Posterior vena cava (tissue), 2 donors: ENCODE data around the gene FHIT. TPM values are rescaled to one million over a fixed set of nuclear protein-coding genes. Genes with fewer than 3 reads are reported as not detected.

Experiments used
- DNase-seq: peaks from one replicate; pipeline ENCODE4 v3.0.0-alpha.2; 2020; ENCODE audit warnings: low spot score
- intact Hi-C, 2 donors: fragments of 100-400 bp; cut with DNase I; formaldehyde crosslinking; loops; one replicate each; pipeline versions ENCODE4 v1.14.1 to v1.14.2; 2022 to 2023
- total RNA-seq, 2 donors: library from RNA; stranded (reverse); fragmentation: NEBNext Ultra II Directional; extraction: Animal tissue kit (Norgen Biotek cat#: 25700); gene quantifications; one replicate each; pipeline ENCODE4 v1.2.1, GENCODE V29; 2021
- donor health status: DM: yes; HTN: yes; CAD: no.
- donor health status: DM: yes; HTN: yes; CAD: no.

FHIT gene
- total RNA-seq, 2 donors from 2014 or later: 6.0 to 9.2 TPM

DNA sequence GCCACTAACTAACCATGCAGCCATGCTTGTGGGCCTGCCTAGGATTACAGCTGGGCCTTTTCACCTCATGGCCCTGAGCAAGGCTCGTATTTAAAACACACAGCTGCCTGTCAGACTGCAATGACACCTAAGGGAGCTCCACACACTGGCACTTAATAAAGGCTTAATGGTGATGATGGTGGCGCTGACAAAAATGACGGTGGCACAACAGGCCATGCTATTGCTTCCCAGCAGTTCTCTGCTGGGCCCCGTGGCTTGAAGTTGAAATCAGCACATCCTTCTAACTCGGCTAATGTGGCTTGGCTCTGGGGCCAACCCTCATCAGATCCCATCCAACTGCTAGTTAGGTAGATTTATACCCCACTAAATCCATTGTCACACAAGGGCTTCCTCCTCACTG is 112.9 kb downstream of the FHIT start:
- intact Hi-C loops: no loop called here
- no peak for DNase-seq

DNA sequence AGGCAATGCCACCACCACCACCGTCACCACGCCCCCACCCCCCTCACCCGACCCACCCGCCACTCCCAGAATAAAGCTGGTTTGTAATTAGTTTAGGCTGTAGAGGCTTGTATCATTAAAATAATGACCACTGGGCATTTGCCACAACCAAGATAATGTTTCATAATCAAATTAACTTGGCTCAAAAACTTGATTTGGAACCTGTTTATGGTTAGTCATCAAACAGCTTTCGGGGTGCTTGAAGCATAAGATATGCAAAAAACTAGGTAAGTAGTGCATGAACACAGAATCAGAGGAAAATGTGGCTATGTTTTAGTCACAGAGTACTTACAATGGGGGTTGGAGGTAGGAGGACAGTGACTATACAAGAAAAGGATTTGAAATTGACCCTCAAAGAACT is 115.1 kb downstream of the FHIT start:
- intact Hi-C loops: no loop called here
- no peak for DNase-seq

DNA sequence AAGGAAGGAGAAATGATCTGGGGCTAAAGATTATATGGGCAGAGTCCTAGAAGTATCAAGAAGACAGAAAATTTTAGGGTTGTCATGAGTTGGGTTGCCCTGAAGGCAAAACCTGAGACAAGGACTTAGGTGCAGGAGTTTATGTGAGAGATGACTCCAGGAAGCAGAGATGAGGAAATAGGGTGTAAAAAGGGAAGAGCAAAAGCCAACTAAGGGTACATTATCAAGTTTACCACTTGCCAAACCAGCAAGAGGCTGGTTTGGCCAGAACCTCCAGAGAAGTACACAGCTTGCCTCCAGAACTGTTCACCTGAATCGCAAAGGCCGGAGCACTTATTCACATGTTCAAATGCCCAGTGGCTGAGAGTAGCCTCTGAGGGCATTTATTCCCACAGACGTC is 116.7 kb downstream of the FHIT start:
- intact Hi-C loops: no loop called here
- DNase-seq: no peak

DNA sequence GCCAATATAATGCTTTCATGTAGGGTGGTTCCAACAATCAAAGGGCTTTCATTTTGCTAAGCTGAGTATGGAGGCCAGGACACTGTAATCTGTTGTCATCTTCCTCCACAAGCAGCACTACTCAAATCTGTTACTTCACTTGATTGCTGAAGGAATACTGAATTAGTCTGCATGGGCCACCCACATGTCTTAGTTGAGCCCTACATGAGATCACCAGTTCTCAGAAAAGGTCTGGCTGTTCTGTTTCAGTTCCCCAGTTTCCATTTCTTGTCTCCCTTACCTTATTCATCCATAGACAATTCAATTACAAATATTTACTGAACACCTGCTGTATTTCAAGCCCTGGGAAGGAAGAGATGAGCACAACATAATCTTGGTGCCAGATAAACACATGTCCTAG is 119.2 kb downstream of the FHIT start:
- DNase-seq: no peak
- intact Hi-C loops: no loop called here

DNA sequence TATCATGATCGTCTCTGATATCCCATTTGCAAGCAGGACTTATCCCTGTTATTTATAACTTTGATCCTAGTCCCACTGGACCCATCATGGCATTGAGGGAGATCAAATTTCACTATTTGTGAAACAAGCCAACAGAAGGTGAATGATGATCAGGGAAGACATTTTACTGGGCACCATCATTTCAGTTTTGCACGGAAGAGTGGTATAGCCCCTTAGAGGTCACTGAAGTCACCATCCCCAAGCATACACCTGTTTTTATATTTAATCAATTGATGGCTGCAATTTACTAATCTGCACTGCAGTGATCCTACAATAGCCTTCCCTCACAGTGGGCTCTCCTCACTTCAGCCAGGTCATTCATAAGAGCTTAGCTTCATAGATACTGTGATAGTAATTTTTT is 132.4 kb downstream of the FHIT start:
- intact Hi-C loops: no loop called here
- DNase-seq: no peak

DNA sequence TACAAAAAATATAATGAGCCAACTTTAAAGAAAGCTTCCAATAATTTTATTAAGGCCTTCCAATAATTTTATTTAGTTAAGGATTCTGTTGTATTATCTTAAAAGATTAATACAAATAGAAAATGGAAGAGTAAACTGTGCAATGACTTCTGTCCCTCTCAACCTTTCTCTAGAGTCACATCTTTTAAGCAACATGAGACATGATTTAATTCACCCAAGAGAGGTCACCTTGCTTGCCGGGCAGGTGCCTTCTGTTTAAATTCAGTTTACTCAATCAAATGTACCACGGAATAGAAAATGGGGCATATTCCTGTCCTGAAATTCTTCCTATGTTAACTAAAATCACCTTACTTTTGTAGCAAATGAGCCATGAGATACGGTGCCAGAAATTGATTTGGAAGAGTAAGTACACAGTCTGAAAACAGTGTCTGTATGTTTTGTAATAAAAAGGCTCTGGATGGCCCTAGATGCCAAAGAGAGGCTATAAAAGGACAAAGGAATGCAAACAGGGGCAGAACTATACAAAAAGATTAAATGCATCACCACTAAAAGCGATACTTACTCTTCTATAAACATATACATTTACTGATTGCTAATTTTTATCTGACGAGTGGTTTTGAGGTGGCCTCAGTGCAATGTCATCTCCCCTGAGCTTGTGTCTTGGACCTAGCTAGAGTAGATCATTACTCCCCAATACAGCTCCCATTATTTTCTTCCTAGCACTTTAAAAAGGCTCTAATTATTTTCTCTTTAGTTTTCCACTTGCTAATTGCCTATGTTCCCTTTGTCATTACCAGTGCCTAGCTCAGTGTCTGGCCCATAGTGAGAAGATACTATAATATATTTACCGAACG is 134.0 kb downstream of the FHIT start:
- intact Hi-C loops: no loop called here
- DNase-seq: no peak

DNA sequence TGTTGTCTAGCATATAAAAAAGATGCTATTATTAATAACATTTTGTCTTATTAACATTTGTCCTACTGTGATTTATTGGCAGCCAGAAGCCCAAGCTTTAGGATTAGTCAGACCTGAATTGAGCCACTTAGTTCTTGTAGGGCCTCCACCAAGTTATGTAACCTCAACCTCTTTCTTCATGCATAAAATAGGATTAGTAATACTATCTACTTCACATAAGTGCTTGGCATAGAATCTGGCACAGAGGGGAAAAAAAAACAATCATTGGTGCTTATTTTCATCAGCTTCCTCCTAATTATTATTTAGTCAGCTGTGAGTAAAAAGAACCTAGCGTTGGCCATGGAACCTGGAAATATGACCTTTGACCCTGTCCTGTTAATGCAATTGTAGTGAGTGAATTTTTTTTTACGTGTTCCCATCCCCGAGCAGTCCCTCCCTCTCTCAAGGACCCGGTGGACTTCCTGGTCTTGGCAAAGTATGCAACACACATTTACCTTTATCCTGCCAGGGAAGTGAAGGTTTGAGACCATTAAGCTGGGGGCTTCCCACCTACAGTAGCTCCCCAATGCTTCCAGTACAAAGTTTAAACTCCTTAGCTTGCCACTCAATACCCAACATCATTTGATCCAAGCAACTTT is 136.8 kb downstream of the FHIT start:
- intact Hi-C loops: no loop called here
- no peak for DNase-seq

DNA sequence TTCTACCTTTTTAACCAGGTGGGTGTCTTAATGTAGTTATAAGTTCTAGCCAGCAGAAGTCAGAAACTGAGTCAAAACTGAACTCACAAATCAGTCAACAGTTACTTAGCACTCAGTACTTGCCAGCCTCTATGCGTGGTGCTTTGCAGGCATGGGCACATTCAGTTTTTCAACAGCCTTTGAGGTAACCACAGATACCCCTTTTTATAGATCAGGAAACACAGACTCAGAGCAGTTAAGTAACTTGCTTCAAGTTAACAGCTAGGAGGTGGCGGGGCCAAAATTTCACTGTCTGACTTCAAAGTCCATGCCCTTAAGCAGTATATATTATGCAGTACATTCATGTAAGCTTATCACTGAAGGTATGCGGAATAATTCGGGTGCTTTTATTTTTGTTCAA is 139.4 kb downstream of the FHIT start:
- DNase-seq: no peak
- intact Hi-C loops: loop anchor here in 1 of 2 donors (2.0 kb wide), 1 partner anchor 69 kb away; no protein-coding TSS in a partner anchor

DNA sequence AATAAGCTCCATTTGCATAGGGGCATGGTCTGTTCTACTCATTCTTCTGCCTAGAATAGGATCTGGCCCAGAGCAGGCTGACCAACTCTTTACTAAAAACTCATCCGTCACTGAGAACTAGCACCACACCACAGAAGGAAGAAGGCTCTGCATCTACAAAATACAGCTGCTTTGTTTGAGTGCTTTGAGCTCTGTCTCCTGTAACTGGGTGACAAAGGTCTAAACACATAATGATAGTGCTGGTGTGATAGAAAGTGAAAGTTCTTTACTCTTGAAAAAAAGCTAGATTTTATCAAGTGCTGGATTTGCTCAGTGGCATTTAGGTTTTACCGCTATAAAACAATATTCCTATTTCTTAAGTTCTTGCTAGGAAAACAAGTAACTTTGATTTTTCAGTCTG is 140.7 kb downstream of the FHIT start:
- DNase-seq: no peak
- intact Hi-C loops: loop anchor here in 1 of 2 donors (2.0 kb wide), 1 partner anchor 68 kb away; no protein-coding TSS in a partner anchor

DNA sequence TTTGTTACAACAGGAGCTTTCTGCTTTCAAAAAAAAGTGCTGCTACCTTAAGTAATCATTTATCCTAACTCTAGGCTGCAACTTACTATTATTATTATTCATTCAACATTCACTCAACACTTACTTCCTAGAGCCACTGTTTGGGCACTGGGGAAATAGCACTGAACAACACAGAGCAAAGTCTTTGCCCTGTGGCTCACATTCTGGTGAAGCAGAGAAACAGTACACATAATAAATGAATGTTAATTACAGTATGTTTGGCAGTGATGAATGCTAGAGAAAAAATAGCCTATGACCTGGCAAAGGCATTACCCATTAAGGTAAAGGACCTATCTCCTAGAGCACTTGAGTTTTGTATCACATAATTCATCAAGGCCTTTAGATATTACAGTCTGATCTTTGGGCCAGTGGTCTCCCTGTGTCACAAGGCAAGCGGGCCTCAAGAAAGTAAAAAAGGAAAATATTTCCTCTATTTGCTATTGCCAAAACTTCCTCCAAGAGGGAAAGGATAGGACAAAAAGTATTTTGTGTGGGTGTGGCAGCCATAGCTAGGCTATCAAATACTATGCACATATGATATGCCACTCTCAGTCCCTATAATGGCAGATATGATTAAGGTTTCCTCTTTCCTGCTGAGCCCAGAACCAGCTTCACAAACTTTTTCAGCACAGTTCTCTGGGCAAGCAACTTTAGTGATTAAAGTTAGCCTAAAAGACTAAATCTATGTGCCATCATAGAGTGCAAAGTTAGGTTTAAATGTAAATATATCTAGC is 142.8 kb downstream of the FHIT start:
- intact Hi-C loops: no loop called here
- no peak for DNase-seq

DNA sequence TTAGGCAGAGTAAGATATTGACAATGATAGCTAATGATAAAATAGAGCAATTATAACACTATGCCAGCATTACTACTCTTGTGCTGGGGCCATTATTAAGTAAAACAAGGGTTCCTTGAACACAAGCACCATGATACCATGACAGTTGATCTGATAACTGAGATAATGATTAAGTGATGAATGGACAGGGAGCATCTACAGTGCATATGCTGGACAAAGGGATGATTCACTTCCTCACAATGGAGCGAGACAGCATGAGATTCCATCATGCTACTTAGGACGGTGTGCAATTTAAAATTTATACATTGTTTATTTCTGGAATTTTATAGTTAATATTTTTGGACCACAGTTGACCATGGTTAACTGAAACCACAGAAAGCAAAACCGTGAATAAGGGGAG is 156.6 kb downstream of the FHIT start:
- intact Hi-C loops: no loop called here

DNA sequence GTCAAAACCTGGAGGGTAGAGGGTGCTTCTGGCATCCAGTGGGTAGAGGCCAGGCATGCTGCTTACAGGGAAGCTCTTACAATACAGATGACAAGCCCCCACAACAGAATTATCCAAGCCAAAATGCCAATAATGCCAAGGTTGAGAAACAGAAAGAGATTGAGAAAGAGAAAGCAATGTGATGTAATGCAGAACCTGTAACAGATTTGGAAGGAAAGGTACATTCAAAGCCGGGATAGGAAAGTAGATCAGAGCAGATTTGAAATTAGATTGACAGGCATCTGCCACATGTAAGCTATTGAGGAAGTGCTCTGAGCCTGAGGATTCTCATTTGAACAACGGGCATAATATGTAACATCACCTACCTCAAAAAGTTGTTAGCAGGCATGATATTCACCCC is 157.9 kb downstream of the FHIT start:
- intact Hi-C loops: no loop called here
- no peak for DNase-seq

More for the DNA sequence above, 156.6 kb downstream of the FHIT start:
- DNase-seq: no peak

DNA sequence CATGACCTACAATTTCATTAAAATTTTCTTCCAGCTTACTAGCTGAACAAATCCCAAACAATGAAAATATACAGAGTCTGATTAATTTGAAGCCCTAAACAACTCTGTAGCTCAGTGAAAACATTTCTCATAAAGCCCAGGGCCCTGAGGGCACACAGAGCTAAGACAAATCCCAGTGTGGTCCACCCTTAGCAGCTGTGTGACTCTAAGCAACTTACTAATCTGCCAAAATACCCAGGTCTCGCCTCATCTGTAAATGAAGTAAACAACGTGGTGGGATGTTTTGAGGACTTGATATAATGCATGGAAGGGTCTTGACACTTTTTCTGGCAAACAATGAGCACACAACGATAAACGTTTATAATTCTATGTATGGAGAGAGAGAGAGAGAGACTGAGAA is 158.4 kb downstream of the FHIT start:
- DNase-seq: no peak
- intact Hi-C loops: no loop called here

DNA sequence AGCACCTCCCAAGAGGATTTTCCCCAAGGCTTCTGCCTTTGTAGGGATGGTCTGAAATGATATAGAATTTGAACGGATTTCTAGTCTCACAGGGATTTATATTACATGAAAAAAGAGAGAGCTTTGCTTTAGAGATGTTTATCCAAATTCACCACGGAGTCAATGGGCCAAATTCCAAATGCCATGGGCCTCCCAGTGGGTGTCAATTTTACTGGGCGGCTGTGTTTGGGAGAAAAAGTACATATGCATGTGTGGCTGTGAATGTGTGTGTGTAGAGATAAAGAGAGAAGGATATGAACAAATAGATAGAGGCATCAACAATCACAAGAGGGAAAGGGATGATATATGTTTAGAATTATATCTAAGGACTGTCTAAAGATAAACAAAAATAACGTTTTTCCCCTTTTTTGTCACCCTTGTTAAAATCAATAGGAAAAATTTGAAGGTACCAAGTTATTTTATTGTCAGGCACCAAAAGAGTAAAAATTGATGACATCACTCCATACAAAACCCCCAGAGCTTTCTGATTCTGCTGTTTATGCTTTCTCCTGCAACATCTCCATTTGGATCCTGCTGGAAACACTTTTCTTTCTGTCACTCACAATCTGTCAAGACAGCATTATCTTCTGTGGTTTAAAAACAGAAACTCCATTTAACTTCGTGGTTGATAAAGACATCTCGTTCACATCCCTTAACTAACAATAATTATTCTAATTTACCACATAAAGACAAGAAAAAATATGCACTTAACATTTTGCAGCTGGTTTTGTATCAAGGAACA is 160.7 kb downstream of the FHIT start:
- no peak for DNase-seq
- intact Hi-C loops: no loop called here

DNA sequence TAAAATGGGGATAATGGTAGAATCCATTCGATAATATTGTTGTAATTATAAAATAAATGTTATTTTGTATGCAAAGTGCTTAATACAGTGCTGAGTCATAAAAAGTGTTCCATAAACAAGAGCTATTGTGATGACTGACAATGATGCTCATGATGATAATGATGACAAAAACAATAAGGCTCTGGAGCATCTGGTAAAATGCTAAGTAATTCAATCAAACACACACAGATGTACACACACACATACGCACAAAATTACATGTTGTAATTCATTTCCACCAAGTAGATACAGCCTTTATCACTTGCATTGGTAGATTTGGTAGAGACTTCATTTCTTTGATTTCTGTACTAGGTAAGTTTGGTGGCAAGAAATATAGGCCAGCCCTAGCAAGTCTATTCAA is 163.8 kb downstream of the FHIT start:
- DNase-seq: no peak
- intact Hi-C loops: no loop called here

DNA sequence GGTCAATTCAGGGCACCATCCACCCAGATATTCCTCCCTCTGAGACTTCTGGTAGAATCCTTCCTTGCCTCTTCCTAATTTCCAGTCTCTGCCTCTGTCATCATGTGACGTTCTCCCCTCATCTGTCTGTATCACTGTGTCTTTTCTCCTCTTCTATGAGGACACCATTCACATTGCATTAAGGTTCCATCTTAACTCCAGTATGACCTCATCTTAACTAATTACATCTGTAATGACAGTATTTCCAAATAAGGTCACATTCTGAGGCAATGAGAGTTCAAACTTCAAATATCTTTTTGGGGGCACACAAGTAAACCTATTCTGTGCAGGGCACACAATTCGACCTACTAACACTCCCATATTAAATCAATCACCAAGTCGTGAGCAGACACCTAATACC is 169.7 kb downstream of the FHIT start:
- DNase-seq: no peak
- intact Hi-C loops: no loop called here

DNA sequence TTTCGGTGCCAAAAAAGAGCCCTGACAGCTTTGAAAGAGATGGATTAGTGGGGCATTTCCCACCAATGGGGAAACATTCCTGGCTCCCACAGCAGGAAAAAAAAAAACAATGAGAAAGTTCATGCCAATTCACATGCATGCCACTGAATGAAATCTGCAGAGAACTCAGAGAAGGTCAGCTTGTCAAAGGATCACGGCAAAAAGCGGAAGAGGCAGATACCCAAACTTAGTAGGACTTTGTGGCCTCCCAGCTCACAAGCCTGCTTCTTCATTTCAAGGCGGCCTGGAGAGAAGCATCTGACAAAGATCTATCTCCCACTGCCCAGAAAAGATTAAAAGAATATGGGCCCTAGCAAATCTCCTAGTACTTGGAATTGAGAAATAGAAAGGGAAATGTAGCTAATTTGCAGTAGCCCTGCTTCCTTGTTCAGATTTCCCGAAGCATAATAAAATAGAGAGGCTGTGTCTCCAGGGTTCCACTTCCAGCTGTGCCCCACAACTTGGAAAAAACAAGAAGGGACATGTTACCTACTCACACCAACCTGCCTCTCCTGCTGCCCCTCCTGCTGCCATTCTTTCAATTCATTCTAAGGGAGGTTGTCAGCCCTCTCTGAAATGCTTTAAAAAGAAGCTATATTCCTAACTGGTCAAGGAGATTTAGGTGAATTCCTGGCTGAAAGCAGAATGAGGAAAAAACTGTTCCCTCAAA is 170.4 kb downstream of the FHIT start:
- no peak for DNase-seq
- intact Hi-C loops: no loop called here

DNA sequence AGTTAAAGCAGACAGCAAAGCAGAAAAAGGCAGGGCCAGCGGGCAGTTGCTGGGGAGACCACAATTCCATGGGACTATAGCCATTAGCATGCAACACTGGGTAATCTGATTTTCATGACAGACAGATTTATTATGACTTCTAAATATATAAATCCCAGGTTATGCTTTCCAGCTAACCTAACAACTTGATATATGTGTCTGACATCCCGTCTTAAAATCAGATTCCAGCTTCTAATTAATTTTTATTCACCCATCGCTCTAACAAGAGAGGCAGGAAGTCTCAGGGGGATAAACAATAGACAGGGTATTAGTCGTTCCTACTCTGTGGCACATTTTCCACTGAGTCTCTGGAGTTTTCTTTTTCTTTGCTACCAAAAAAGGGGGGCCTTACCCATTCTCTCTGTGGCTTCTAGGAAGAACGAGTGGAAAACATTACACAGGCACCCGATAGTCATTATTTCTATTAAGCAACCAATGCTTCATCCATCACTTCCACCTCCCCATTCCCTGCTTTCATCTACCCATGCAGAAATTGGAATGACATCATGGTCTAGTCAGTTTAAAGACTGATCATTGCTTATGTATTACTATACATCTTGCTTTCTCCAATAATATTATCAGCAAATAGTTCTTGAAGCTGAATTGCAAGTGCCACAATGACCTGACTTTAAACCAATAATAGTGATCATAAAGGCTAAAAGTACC is 173.1 kb downstream of the FHIT start:
- intact Hi-C loops: no loop called here
- DNase-seq: no peak
